H9 (cell line): Measurements from ENCODE around the gene ZAP70. TPM values are rescaled to one million over a fixed set of nuclear protein-coding genes. Genes with fewer than 3 reads are reported as not detected.

Experiments
- DNase-seq: peaks from one replicate; pipeline ENCODE4 v3.0.0-alpha.2; 2017
- H2AFZ ChIP-seq: one replicate; pipeline ENCODE4 v1.6.1; 2013; ENCODE audit warnings: mild to moderate bottlenecking, low read length, control low read depth, moderate library complexity
- H2AK5ac ChIP-seq: 2 replicates; pipeline ENCODE4 v1.6.1; 2013; ENCODE audit warnings: low read length, control low read depth, mixed read lengths; ENCODE audit not compliant: insufficient read length
- H2BK120ac ChIP-seq: one replicate; pipeline ENCODE4 v1.6.1; 2013; ENCODE audit warnings: low read depth, mild to moderate bottlenecking, low read length, control low read depth, inconsistent platforms; ENCODE audit not compliant: poor library complexity, severe bottlenecking
- H2BK12ac ChIP-seq: 2 replicates; pipeline ENCODE4 v1.6.1; 2013; ENCODE audit warnings: low read length, control low read depth, mixed read lengths, low read depth; ENCODE audit not compliant: insufficient read length
- H2BK15ac ChIP-seq: 2 replicates; pipeline ENCODE4 v1.6.1; 2013; ENCODE audit warnings: low read depth, low read length, control low read depth
- H2BK20ac ChIP-seq: one replicate; pipeline ENCODE4 v1.6.1; 2013; ENCODE audit warnings: low read depth, mild to moderate bottlenecking, low read length, control low read depth, inconsistent platforms; ENCODE audit not compliant: poor library complexity, severe bottlenecking
- H2BK5ac ChIP-seq: 2 replicates; pipeline ENCODE4 v1.6.1; 2013; ENCODE audit warnings: low read length, control low read depth, mixed read lengths; ENCODE audit not compliant: insufficient read length
- H3K14ac ChIP-seq: 2 replicates; pipeline ENCODE4 v1.6.1; 2013; ENCODE audit warnings: low read length, control low read depth; ENCODE audit not compliant: insufficient read depth
- H3K18ac ChIP-seq: 2 replicates; pipeline ENCODE4 v1.6.1; 2013; ENCODE audit warnings: low read depth, mild to moderate bottlenecking, mixed read lengths, low read length, control low read depth; ENCODE audit not compliant: insufficient read length
- H3K23ac ChIP-seq: 2 replicates; pipeline ENCODE4 v1.6.1; 2013; ENCODE audit warnings: low read length, control low read depth, mixed read lengths, low read depth; ENCODE audit not compliant: insufficient read length
- H3K23me2 ChIP-seq: 2 replicates; pipeline ENCODE4 v1.6.1; 2013; ENCODE audit warnings: low read depth, mild to moderate bottlenecking, mixed read lengths, low read length, control low read depth; ENCODE audit not compliant: insufficient read length, poor library complexity, severe bottlenecking
- H3K27ac ChIP-seq: 2 replicates; pipeline ENCODE4 v1.5.1; 2013; ENCODE audit warnings: low read length, control low read depth, mixed read lengths, low read depth; ENCODE audit not compliant: insufficient read length
- H3K27me3 ChIP-seq: 2 replicates; pipeline ENCODE4 v1.6.1; 2013; ENCODE audit warnings: low read length, control low read depth, inconsistent platforms; ENCODE audit not compliant: insufficient read depth
- H3K4ac ChIP-seq: 2 replicates; pipeline ENCODE4 v1.6.1; 2013; ENCODE audit warnings: low read depth, mild to moderate bottlenecking, control low read depth, inconsistent platforms, low read length, moderate library complexity
- H3K4me1 ChIP-seq: 2 replicates; pipeline ENCODE4 v1.6.1; 2013; ENCODE audit warnings: low read length, control low read depth, inconsistent platforms; ENCODE audit not compliant: insufficient read depth
- H3K4me2 ChIP-seq: 2 replicates; pipeline ENCODE4 v1.6.1; 2013; ENCODE audit warnings: low read length, control low read depth, mixed read lengths; ENCODE audit not compliant: insufficient read length, insufficient read depth
- H3K56ac ChIP-seq: 2 replicates; pipeline ENCODE4 v1.6.1; 2013; ENCODE audit warnings: low read depth, mild to moderate bottlenecking, mixed read lengths, low read length, control low read depth; ENCODE audit not compliant: insufficient read length
- H3K79me1 ChIP-seq: 2 replicates; pipeline ENCODE4 v1.6.1; 2013; ENCODE audit warnings: low read depth, mild to moderate bottlenecking, moderate library complexity, low read length, control low read depth, inconsistent platforms; ENCODE audit not compliant: insufficient read depth, poor library complexity, severe bottlenecking
- H3K79me2 ChIP-seq: 2 replicates; pipeline ENCODE4 v1.6.1; 2013; ENCODE audit warnings: low read length, control low read depth, inconsistent platforms; ENCODE audit not compliant: insufficient read depth
- H3K9ac ChIP-seq: 2 replicates; pipeline ENCODE4 v1.6.1; 2013; ENCODE audit warnings: low read length, control low read depth, mixed read lengths; ENCODE audit not compliant: insufficient read length; ENCODE audit errors: extremely low read depth
- H3K9me3 ChIP-seq: one replicate; pipeline ENCODE4 v1.6.1; 2013; ENCODE audit warnings: low read depth, low read length, inconsistent platforms; ENCODE audit not compliant: control insufficient read depth
- H3T11ph ChIP-seq: one replicate; pipeline ENCODE4 v1.6.1; 2013; ENCODE audit warnings: mild to moderate bottlenecking, low read length, control low read depth, inconsistent platforms
- H4K20me1 ChIP-seq: one replicate; pipeline ENCODE4 v1.6.1; 2013; ENCODE audit not compliant: control insufficient read depth, insufficient read length, insufficient read depth
- H4K5ac ChIP-seq: 2 replicates; pipeline ENCODE4 v1.6.1; 2013; ENCODE audit warnings: low read depth, mild to moderate bottlenecking, mixed read lengths, low read length, control low read depth; ENCODE audit not compliant: insufficient read length
- H4K8ac ChIP-seq: replicated peaks from 2 replicates; pipeline ENCODE4 v1.6.1; 2013; ENCODE audit warnings: low read length, control low read depth, mixed read lengths, low read depth; ENCODE audit not compliant: insufficient read length
- H4K91ac ChIP-seq: 2 replicates; pipeline ENCODE4 v1.6.1; 2013; ENCODE audit warnings: low read depth, mild to moderate bottlenecking, moderate library complexity, mixed read lengths, low read length, control low read depth; ENCODE audit not compliant: insufficient read length
- H3K27ac Mint-ChIP-seq, 3 experiments: 2 replicates in 2 of 3; 3 replicates in 1 of 3; pipeline ENCODE4 v1.8.0; 2020 to 2021; ENCODE audit warnings: mixed read lengths in 3 of 3, mild to moderate bottlenecking in 1 of 3, moderate library complexity in 1 of 3
- H3K27me3 Mint-ChIP-seq: 2 replicates; pipeline ENCODE4 v1.8.0; 2021; ENCODE audit warnings: low read depth, mild to moderate bottlenecking, moderate library complexity, mixed read lengths
- H3K36me3 Mint-ChIP-seq, 3 experiments: 2 replicates in 2 of 3; 3 replicates in 1 of 3; pipeline ENCODE4 v1.8.0; 2020 to 2021; ENCODE audit warnings: low read depth in 3 of 3, mixed read lengths in 3 of 3; ENCODE audit not compliant: insufficient read depth in 1 of 3
- H3K4me1 Mint-ChIP-seq, 2 experiments: 2 replicates each; pipeline ENCODE4 v1.8.0; 2020; ENCODE audit warnings: mixed read lengths in 2 of 2
- H3K4me3 Mint-ChIP-seq, 2 experiments: 2 replicates in 1 of 2; 3 replicates in 1 of 2; pipeline ENCODE4 v1.8.0; 2020 to 2021; ENCODE audit warnings: mild to moderate bottlenecking in 2 of 2, mixed read lengths in 2 of 2, moderate library complexity in 1 of 2
- H3K9me3 Mint-ChIP-seq, 2 experiments: 2 replicates in 1 of 2; 3 replicates in 1 of 2; pipeline ENCODE4 v1.8.0; 2020; ENCODE audit warnings: mild to moderate bottlenecking in 2 of 2, mixed read lengths in 2 of 2, moderate library complexity in 1 of 2
- CTCF ChIP-seq: fragments of 200-600 bp; sonication (generic); conservative IDR thresholded peaks from 3 replicates; pipeline ENCODE4 v1.8.0; 2021; ENCODE audit warnings: antibody characterized with exemption, mild to moderate bottlenecking
- total RNA-seq: library from RNA; stranded (reverse); gene quantifications from 2 replicates; pipeline ENCODE4 v1.2.1, GENCODE V29; 2021

The ZAP70 gene
- total RNA-seq, 1 experiment from 2014 or later, result 0.24 TPM

- Histone ChIP-seq H3K27ac (no peak overlapping the region), H3K14ac (no peak overlapping the region), H4K8ac (no peak overlapping the region), H3K56ac (no peak overlapping the region), H3K23ac (no peak overlapping the region), H3K79me1 (no peaks in the 10 kb centered on the region), H2BK15ac (no peak overlapping the region), H2AFZ (no peak overlapping the region), H3K27me3 (no peaks in the 10 kb centered on the region), H2BK20ac (no peak overlapping the region), H3K9me3 (no peaks in the 10 kb centered on the region), H2AK5ac (no peak overlapping the region), H4K91ac (no peak overlapping the region), H3K23me2 (no peaks in the 10 kb centered on the region), H2BK12ac (no peak overlapping the region), H3K79me2 (no peaks in the 10 kb centered on the region), H4K20me1 (no peaks in the 10 kb centered on the region), H3K4me2 (no peak overlapping the region), H3T11ph (no peak overlapping the region), H4K5ac (no peak overlapping the region), H2BK120ac (no peak overlapping the region), H3K18ac (no peak overlapping the region), H3K9ac (no peak overlapping the region), H2BK5ac (no peak overlapping the region), H3K4me1 (no peaks in the 10 kb centered on the region), H3K4ac (no peak overlapping the region)
- Mint-ChIP-seq H3K36me3 (no peaks in the 10 kb centered on the region), H3K27ac (no peak overlapping the region), H3K4me3 (no peak overlapping the region), H3K27me3 (no peaks in the 10 kb centered on the region), H3K4me1 (peaks cover 23 to 24% of the 10 kb centered on the region in 2 experiments), H3K9me3 (no peaks in the 10 kb centered on the region; a peak in 1 of 5 replicates)
- DNase-seq, result no peak
- no peak for TF ChIP-seq CTCF
Measured at GRCh38 chr2:97693476-97693875, 19.9 kb upstream of the ZAP70 start.
